Mesenchymal stem cell (in vitro differentiated cells and primary cell): ENCODE measurements around the gene VIM.

ENCODE experiments used
- DNase-seq: peaks from one replicate; pipeline ENCODE4 v3.0.0-alpha.2; 2013
- H2AFZ ChIP-seq: one replicate; pipeline ENCODE4 v1.6.1; 2013; ENCODE audit warnings: low read depth, mild to moderate bottlenecking, control low read depth, inconsistent platforms, low read length, moderate library complexity
- H2AK5ac ChIP-seq: 2 replicates; pipeline ENCODE4 v1.6.1; 2013; ENCODE audit warnings: low read length, moderate library complexity, mild to moderate bottlenecking, inconsistent platforms; ENCODE audit not compliant: severe bottlenecking
- H2BK120ac ChIP-seq: one replicate; pipeline ENCODE4 v1.6.1; 2013; ENCODE audit warnings: low read depth, mild to moderate bottlenecking, inconsistent platforms, low read length, moderate library complexity
- H2BK12ac ChIP-seq, 2 experiments: one replicate each; pipeline ENCODE4 v1.6.1; 2013; ENCODE audit warnings: inconsistent platforms in 2 of 2, low read length in 2 of 2, mild to moderate bottlenecking in 2 of 2, moderate library complexity in 2 of 2, control low read depth in 1 of 2
- H2BK15ac ChIP-seq: one replicate; pipeline ENCODE4 v1.6.1; 2013; ENCODE audit warnings: mild to moderate bottlenecking, low read depth, inconsistent platforms; ENCODE audit not compliant: poor library complexity, severe bottlenecking
- H2BK5ac ChIP-seq: 2 replicates; pipeline ENCODE4 v1.6.1; 2013; ENCODE audit warnings: low read depth, mild to moderate bottlenecking, low read length, control low read depth, inconsistent platforms; ENCODE audit not compliant: poor library complexity, severe bottlenecking
- H3K14ac ChIP-seq, 2 experiments: one replicate each; pipeline ENCODE4 v1.6.1; 2013; ENCODE audit warnings: inconsistent platforms in 2 of 2, low read length in 2 of 2, control low read depth in 1 of 2, mild to moderate bottlenecking in 1 of 2, moderate library complexity in 1 of 2
- H3K18ac ChIP-seq, 2 experiments: one replicate each; pipeline ENCODE4 v1.6.1; 2013; ENCODE audit warnings: inconsistent platforms in 2 of 2, low read length in 2 of 2, control low read depth in 1 of 2, low read depth in 1 of 2, mild to moderate bottlenecking in 1 of 2
- H3K23ac ChIP-seq, 2 experiments: one replicate each; pipeline ENCODE4 v1.6.1; 2013; ENCODE audit warnings: inconsistent platforms in 2 of 2, low read length in 2 of 2, mild to moderate bottlenecking in 2 of 2, moderate library complexity in 2 of 2, control low read depth in 1 of 2
- H3K27ac ChIP-seq: 2 replicates; pipeline ENCODE4 v1.5.1; 2013; ENCODE audit warnings: mild to moderate bottlenecking, moderate library complexity, low read length, control low read depth, inconsistent platforms; ENCODE audit not compliant: poor library complexity, severe bottlenecking
- H3K27me3 ChIP-seq, 2 experiments: 2 replicates each; pipeline versions ENCODE4 v1.6.1 to v1.7.0; 2013; ENCODE audit warnings: low read length in 2 of 2, mild to moderate bottlenecking in 2 of 2, moderate library complexity in 2 of 2, control low read depth in 1 of 2, inconsistent platforms in 1 of 2; ENCODE audit not compliant: control insufficient read depth in 1 of 2, insufficient read depth in 1 of 2
- H3K36me3 ChIP-seq, 2 experiments: 2 replicates each; pipeline versions ENCODE4 v1.6.1 to v1.7.0; 2013; ENCODE audit warnings: low read length in 2 of 2, control low read depth in 1 of 2, inconsistent platforms in 1 of 2, low read depth in 1 of 2, mild to moderate bottlenecking in 1 of 2; ENCODE audit not compliant: insufficient read depth in 2 of 2, control insufficient read depth in 1 of 2
- H3K4ac ChIP-seq, 2 experiments: one replicate each; pipeline ENCODE4 v1.6.1; 2013; ENCODE audit warnings: inconsistent platforms in 2 of 2, low read length in 2 of 2, mild to moderate bottlenecking in 2 of 2, moderate library complexity in 2 of 2, control low read depth in 1 of 2, low read depth in 1 of 2
- H3K4me1 ChIP-seq: 2 replicates; pipeline ENCODE4 v1.6.1; 2013; ENCODE audit warnings: low read depth, low read length, control low read depth; ENCODE audit not compliant: control insufficient read depth, insufficient read depth
- H3K4me2 ChIP-seq: 2 replicates; pipeline ENCODE4 v1.6.1; 2013; ENCODE audit warnings: low read length, mild to moderate bottlenecking, inconsistent platforms; ENCODE audit not compliant: poor library complexity, severe bottlenecking
- H3K4me3 ChIP-seq, 2 experiments: 2 replicates each; pipeline versions ENCODE4 v1.5.1 to v1.7.0; 2013; ENCODE audit warnings: low read length in 2 of 2, mild to moderate bottlenecking in 2 of 2, control low read depth in 1 of 2, low read depth in 1 of 2; ENCODE audit not compliant: insufficient read depth in 1 of 2
- H3K79me1 ChIP-seq: replicated peaks from 2 replicates; pipeline ENCODE4 v1.6.1; 2013; ENCODE audit warnings: mild to moderate bottlenecking, control low read depth, low read length, inconsistent platforms; ENCODE audit not compliant: poor library complexity, severe bottlenecking
- H3K9ac ChIP-seq: 2 replicates; pipeline ENCODE4 v1.7.0; 2013; ENCODE audit warnings: mild to moderate bottlenecking, low read length, moderate library complexity
- H3K9me3 ChIP-seq: 2 replicates; pipeline ENCODE4 v1.7.0; 2013; ENCODE audit warnings: mild to moderate bottlenecking, low read length; ENCODE audit not compliant: control insufficient read depth
- H4K8ac ChIP-seq: one replicate; pipeline ENCODE4 v1.6.1; 2013; ENCODE audit warnings: inconsistent platforms, mild to moderate bottlenecking, low read length, moderate library complexity
- H4K91ac ChIP-seq: one replicate; pipeline ENCODE4 v1.6.1; 2013; ENCODE audit warnings: mild to moderate bottlenecking, low read length, inconsistent platforms
- WGBS: methylation state at CpG from one replicate; pipeline ENCODE4 v1.1.7; 2013; ENCODE audit warnings: mixed read lengths; 5-methylcytosine and 5-hydroxymethylcytosine counted together

Gene VIM

GRCh38 chr10:17229967-17230682 is 2.1 kb downstream of the VIM start:
- Histone ChIP-seq H3K9ac (peak overlapping the region; percentile 99), H3K27ac (peak overlapping the region; percentile 84), H2AFZ (no peak overlapping the region), H3K4ac (peak overlapping the region; percentile 52 to 94), H3K18ac (peak overlapping the region; percentile 83 to 97), H2BK15ac (peak overlapping the region; percentile 73), H3K4me3 (peak overlapping the region; percentile 72 to 98), H2BK120ac (peak overlapping the region; percentile 21), H3K23ac (peak overlapping the region in 1 of 2 experiments; percentile 85), H3K14ac (peak overlapping the region; percentile 81 to 100), H2AK5ac (peak overlapping the region; percentile 67), H3K79me1 (peaks cover 5% of the 10 kb centered on the region), H3K4me1 (peaks cover 11% of the 10 kb centered on the region), H2BK5ac (peak overlapping the region; percentile 84), H4K8ac (peak overlapping the region; percentile 89), H3K36me3 (peaks cover 30 to 56% of the 10 kb centered on the region in 2 experiments), H3K27me3 (no peaks in the 10 kb centered on the region), H3K4me2 (no peak overlapping the region), H3K9me3 (no peaks in the 10 kb centered on the region), H4K91ac (peak overlapping the region; percentile 97), H2BK12ac (peak overlapping the region in 1 of 2 experiments; percentile 16)
- under 1% methylated on average over 40 of the region's 43 CpGs for WGBS
- peak; percentile 70 for DNase-seq

DNA sequence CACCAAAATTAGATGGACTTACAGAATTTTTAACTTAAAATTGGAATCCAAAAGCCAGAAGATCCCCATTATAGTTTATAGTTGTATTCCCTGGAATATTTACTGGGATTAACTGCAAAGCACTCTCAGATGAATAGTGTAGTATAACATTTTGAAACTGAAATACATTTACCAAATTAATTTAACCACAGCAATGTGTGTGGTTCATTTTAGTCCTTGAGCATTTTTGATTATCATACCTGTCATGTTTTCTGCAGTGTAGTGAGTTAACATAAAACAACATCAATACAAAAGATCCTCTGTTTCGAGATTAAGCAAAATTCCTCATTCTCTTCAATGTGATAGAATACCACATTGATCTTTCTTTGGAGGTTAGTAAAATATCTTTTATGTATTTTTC is 3.7 kb downstream of the VIM start:
- H3K27me3 ChIP-seq = no peaks in the 10 kb centered on the region
- no peak overlapping the region for H2BK120ac ChIP-seq
- H3K4me1 ChIP-seq = peaks cover 10% of the 10 kb centered on the region
- no CpG with 5 or more reads among the region's 1 CpG for WGBS
- H2AK5ac ChIP-seq = no peak overlapping the region
- peak overlapping the region; percentile 99 for H3K9ac ChIP-seq
- H3K4ac ChIP-seq = no peak overlapping the region
- H3K9me3 ChIP-seq = no peaks in the 10 kb centered on the region
- H3K36me3 ChIP-seq = peaks cover 32 to 72% of the 10 kb centered on the region in 2 experiments
- no peak overlapping the region for H2BK5ac ChIP-seq
- no peak overlapping the region for H2BK12ac ChIP-seq
- no peak overlapping the region for H4K91ac ChIP-seq
- DNase-seq = no peak
- no peak overlapping the region for H3K23ac ChIP-seq
- H3K14ac ChIP-seq = no peak overlapping the region
- H2AFZ ChIP-seq = no peak overlapping the region
- peak overlapping the region in 1 of 2 experiments; percentile 98 for H3K4me3 ChIP-seq
- no peak overlapping the region for H3K18ac ChIP-seq
- H2BK15ac ChIP-seq = no peak overlapping the region
- H3K79me1 ChIP-seq = no peaks in the 10 kb centered on the region
- H3K27ac ChIP-seq = no peak overlapping the region
- no peak overlapping the region for H4K8ac ChIP-seq
- H3K4me2 ChIP-seq = no peak overlapping the region

DNA sequence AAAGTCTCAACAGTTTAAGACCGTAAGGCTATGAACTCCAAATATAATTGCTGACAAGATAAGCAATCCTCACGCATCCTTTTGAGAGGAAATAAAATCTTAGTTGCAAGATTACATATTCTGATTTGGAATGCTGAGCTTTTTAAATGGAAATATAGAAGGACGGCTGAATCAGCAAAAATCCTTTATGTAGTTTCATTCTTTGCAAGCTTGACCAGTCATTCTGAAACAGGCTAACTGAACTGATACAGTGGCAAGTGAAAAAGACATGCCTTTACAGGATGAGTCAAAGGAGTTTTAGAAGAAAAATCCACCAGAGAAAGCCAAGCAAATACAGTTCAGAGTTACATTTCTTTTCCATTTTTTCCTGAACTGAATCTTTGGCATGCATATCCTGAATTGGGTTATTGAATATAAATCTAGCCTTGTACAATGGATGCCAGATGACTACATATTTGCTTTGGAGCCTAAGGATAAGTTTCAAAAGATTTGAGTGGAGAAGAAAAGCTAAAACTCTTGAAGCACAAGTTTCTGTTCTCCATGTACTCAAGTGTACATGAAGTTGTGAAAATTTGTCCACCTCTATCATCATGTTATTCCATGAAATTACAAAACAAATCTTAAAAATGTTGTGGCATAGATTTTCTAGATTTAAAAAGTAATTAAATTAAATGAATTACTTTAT is 4.4 kb downstream of the VIM start:
- Histone ChIP-seq H3K4ac (no peak overlapping the region), H2AK5ac (no peak overlapping the region), H3K9ac (peak overlapping the region; percentile 99), H2BK12ac (no peak overlapping the region), H3K18ac (no peak overlapping the region), H3K79me1 (no peaks in the 10 kb centered on the region), H3K27me3 (no peaks in the 10 kb centered on the region), H2BK120ac (no peak overlapping the region), H3K27ac (peak overlapping the region; percentile 64), H2BK15ac (no peak overlapping the region), H4K91ac (no peak overlapping the region), H2BK5ac (no peak overlapping the region), H4K8ac (no peak overlapping the region), H2AFZ (no peak overlapping the region), H3K4me3 (peak overlapping the region in 1 of 2 experiments; percentile 98), H3K4me2 (peak overlapping the region; percentile 2), H3K4me1 (peaks cover 6% of the 10 kb centered on the region), H3K36me3 (peaks cover 32 to 79% of the 10 kb centered on the region in 2 experiments), H3K9me3 (no peaks in the 10 kb centered on the region), H3K23ac (no peak overlapping the region), H3K14ac (no peak overlapping the region)
- WGBS = 67% methylated on average over 3 of the region's 3 CpGs
- peak; percentile 57 for DNase-seq

DNA sequence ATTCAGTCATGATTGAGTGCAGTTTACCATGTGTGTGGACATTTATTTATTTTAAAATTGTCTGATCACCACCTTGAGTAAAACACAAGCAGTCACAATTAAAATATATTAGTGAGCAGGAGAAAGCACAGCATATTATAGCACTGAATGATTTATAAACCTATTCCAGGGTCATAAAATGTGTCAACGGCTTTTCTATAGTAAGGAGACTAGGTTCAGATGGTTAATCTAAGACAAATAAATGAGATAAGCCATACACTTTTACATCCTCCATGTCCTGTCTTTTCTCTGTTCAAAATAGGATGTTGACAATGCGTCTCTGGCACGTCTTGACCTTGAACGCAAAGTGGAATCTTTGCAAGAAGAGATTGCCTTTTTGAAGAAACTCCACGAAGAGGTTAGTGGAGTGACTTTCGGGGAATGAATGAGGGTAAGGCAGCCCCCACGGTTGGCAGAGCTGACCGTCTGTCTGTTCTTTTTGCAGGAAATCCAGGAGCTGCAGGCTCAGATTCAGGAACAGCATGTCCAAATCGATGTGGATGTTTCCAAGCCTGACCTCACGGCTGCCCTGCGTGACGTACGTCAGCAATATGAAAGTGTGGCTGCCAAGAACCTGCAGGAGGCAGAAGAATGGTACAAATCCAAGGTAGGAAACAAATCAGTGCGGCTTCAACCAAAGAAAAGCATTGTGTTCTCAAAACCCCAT is 5.4 kb downstream of the VIM start:
- WGBS = 79% methylated on average over 13 of the region's 14 CpGs
- DNase-seq = peak; percentile 68

More for the DNA sequence above, 5.4 kb downstream of the VIM start:
- Histone ChIP-seq H3K9me3 (no peaks in the 10 kb centered on the region), H3K4me3 (peak overlapping the region in 1 of 2 experiments; percentile 98), H3K18ac (no peak overlapping the region), H4K91ac (no peak overlapping the region), H3K79me1 (no peaks in the 10 kb centered on the region), H3K36me3 (peaks cover 32 to 85% of the 10 kb centered on the region in 2 experiments), H3K23ac (no peak overlapping the region), H2BK15ac (no peak overlapping the region), H3K27ac (peak overlapping the region; percentile 35), H3K4ac (no peak overlapping the region), H3K4me1 (peaks cover 6% of the 10 kb centered on the region), H4K8ac (no peak overlapping the region), H2BK12ac (no peak overlapping the region), H2BK5ac (no peak overlapping the region), H2AK5ac (no peak overlapping the region), H3K4me2 (peak overlapping the region; percentile 89), H3K9ac (peak overlapping the region; percentile 99), H3K14ac (no peak overlapping the region), H2AFZ (no peak overlapping the region), H3K27me3 (no peaks in the 10 kb centered on the region), H2BK120ac (no peak overlapping the region)
